HepG2 (cell line): ENCODE results near the gene CRTC2. TPM values are rescaled to one million over a fixed set of nuclear protein-coding genes. Genes with fewer than 3 reads are reported as not detected.
A peak's percentile ranks its signal among the peaks of the same experiment; 100 is the strongest.

Source experiments
- GABPB1 ChIP-seq: IDR thresholded peaks from 2 replicates; pipeline ENCODE4 v1.6.1; 2016; ENCODE audit warnings: mild to moderate bottlenecking, missing genetic modification reagents, moderate library complexity, missing compliant biosample characterization
- IKZF4 ChIP-seq: sonication (generic); formaldehyde crosslinking; IDR thresholded peaks from 2 replicates; pipeline ENCODE4 v1.5.1; 2020; ENCODE audit warnings: borderline replicate concordance, mild to moderate bottlenecking, low read depth, missing genetic modification reagents; ENCODE audit errors: not compliant biosample characterization
- MTERF4 ChIP-seq: sonication (generic); formaldehyde crosslinking; IDR thresholded peaks from 2 replicates; pipeline ENCODE4 v1.8.0; 2023; ENCODE audit warnings: mild to moderate bottlenecking, missing genetic modification reagents
- NFKB2 ChIP-seq: sonication (generic); formaldehyde crosslinking; IDR thresholded peaks from 2 replicates; pipeline ENCODE4 v1.4.0; 2020; ENCODE audit warnings: missing genetic modification reagents, borderline replicate concordance
- SMARCC2 ChIP-seq: fragments of 450-650 bp; IDR thresholded peaks from 2 replicates; pipeline ENCODE4 v1.6.1; 2017; ENCODE audit warnings: antibody characterized with exemption, mild to moderate bottlenecking
- SNAPC4 ChIP-seq: sonication (generic); formaldehyde crosslinking; IDR thresholded peaks from 2 replicates; pipeline ENCODE4 v1.4.0; 2020; ENCODE audit warnings: mild to moderate bottlenecking, missing genetic modification reagents
- TP53 ChIP-seq: sonication (generic); formaldehyde crosslinking; conservative IDR thresholded peaks from 2 replicates; pipeline ENCODE4 v1.4.0; 2020; ENCODE audit warnings: missing genetic modification reagents
- ZNF275 ChIP-seq: sonication (generic); formaldehyde crosslinking; IDR thresholded peaks from 2 replicates; pipeline ENCODE4 v1.8.0; 2022; ENCODE audit warnings: missing genetic modification reagents, mild to moderate bottlenecking, inconsistent platforms, borderline replicate concordance
- ZNF318 ChIP-seq: sonication (generic); formaldehyde crosslinking; IDR thresholded peaks from 2 replicates; pipeline ENCODE4 v1.4.0; 2020; ENCODE audit warnings: mild to moderate bottlenecking, missing genetic modification reagents
- ZNF431 ChIP-seq: sonication (generic); formaldehyde crosslinking; IDR thresholded peaks from 2 replicates; pipeline ENCODE4 v1.9.0; 2022; ENCODE audit warnings: missing genetic modification reagents, low read depth, mild to moderate bottlenecking, borderline replicate concordance
- ZNF616 ChIP-seq: sonication (generic); formaldehyde crosslinking; IDR thresholded peaks from 2 replicates; pipeline ENCODE4 v1.5.0; 2020; ENCODE audit warnings: low read depth, mild to moderate bottlenecking, missing genetic modification reagents
- ZNF839 ChIP-seq: sonication (generic); formaldehyde crosslinking; IDR thresholded peaks from 2 replicates; pipeline ENCODE4 v1.4.0; 2020; ENCODE audit warnings: missing genetic modification reagents, mild to moderate bottlenecking, borderline replicate concordance
- polyA plus RNA-seq, 8 experiments: library from polyadenylated mRNA; depleted of rRNA in 3 of 8; stranded (reverse) in 7 of 8; unstranded in 1 of 8; fragments of >200 nt; fragmentation: Illumina TruSeq in 4 of 8; extraction: Trizol in 4 of 8; gene quantifications; 2 replicates each; pipeline versions ENCODE4 v1.2.1 to v1.2.3, GENCODE V29; 2011 to 2016; ENCODE audit warnings: low read depth in 4 of 8, missing spikeins in 1 of 8, mixed read lengths in 1 of 8; ENCODE audit not compliant: insufficient read depth in 1 of 8
- total RNA-seq, 5 experiments: library from RNA; depleted of rRNA; stranded (reverse); fragments of >200 nt; fragmentation: Illumina TruSeq; extraction: Trizol; gene quantifications; 2 replicates each; pipeline ENCODE4 v1.2.3, GENCODE V29; 2016; ENCODE audit warnings: low read depth in 1 of 5

CRTC2 gene
- total and polyA plus RNA-seq, 2 of the 13 experiments (the other 11 are each of a cell fraction or from before 2014, with no cell fraction given): 6.1 to 26.7 TPM

- TF ChIP-seq MTERF4 (CRISPR knock-in tag) (no peak), SNAPC4 (CRISPR knock-in tag) (no peak), ZNF616 (0 out of 2 replicates have a peak, but pooled peaks have one; percentile 49), SMARCC2 (no peak), GABPB1 (peak; percentile 95), ZNF431 (CRISPR knock-in tag) (no peak; the same call in 1 of the 2 replicates), ZNF318 (CRISPR knock-in tag) (0 out of 2 replicates have a peak, but pooled peaks have one; percentile 43), ZNF839 (CRISPR knock-in tag) (0 out of 2 replicates have a peak, but pooled peaks have one; percentile 69), IKZF4 (CRISPR knock-in tag) (peak; percentile 61), ZNF275 (no peak; the same call in 1 of the 2 replicates), TP53 (CRISPR knock-in tag) (no peak), NFKB2 (peak; percentile 80)
Observed at GRCh38 chr1:153990468-153991150, 32.2 kb upstream of the CRTC2 start, which contains the start of gene RPS27 (continued).
